Measurements from ENCODE around the gene CINP. TPM values are rescaled to one million over a fixed set of nuclear protein-coding genes. Genes with fewer than 3 reads are reported as not detected.

Gene CINP
- polyA plus RNA-seq (23.1 and 31.6 TPM in 2 replicates), polyA minus RNA-seq (23.9 and 33.2 TPM in 2 replicates)

DNA sequence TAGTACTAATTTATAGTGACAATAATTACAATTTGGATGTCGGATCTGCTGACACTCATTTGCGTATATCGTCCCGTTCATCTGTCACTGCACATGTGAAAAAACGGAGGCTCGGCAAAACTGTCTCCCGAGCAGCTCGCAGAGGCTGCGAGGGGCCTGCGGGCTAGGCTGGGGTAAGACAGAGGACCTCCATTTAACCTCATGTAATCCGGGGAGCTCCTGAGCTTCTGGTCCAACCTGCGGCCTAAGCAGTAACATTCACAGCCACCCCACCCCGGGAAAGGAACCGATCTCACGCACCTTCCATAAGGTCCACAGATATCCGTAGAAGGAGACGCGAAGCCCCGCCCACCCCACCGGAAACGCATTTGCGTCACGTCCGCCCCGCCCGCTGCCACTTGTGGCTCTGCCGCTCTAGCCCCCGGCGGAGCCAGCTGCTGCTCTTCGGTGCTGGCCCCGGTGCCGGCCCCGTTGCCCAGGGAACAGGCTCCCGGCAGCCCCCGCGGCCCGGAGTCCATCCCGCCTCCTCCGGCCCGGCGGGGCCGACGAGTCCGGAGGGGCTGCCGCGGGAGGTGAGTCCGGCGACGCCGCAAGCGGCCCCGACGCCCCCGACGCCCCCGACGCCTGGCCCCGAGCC is at the start of gene CINP, which contains the start of gene TECPR2:
CINP (minus strand) TSS at position 346 of the 637 bp plus-strand sequence; CDS start at position 307, 39 bp downstream.
TECPR2 (plus strand) TSS at position 397 of the 637 bp plus-strand sequence. CDS start 13,781 bp downstream, outside the sequence.
- H3K9me2 ChIP-seq (ENCODE audit: insufficient read depth, low read length): no peaks in the 10 kb centered on the region
- peaks cover 3% of the 10 kb centered on the region for H3K36me3 ChIP-seq (ENCODE audit: insufficient read depth, low read length)
- H3K9me3 ChIP-seq (ENCODE audit: low read length): no peaks in the 10 kb centered on the region
- TF ChIP-seq POLR2AphosphoS5 (IDR thresholded peaks at IDR 0.05): peak; percentile 86
- TF ChIP-seq, protein P1, sequence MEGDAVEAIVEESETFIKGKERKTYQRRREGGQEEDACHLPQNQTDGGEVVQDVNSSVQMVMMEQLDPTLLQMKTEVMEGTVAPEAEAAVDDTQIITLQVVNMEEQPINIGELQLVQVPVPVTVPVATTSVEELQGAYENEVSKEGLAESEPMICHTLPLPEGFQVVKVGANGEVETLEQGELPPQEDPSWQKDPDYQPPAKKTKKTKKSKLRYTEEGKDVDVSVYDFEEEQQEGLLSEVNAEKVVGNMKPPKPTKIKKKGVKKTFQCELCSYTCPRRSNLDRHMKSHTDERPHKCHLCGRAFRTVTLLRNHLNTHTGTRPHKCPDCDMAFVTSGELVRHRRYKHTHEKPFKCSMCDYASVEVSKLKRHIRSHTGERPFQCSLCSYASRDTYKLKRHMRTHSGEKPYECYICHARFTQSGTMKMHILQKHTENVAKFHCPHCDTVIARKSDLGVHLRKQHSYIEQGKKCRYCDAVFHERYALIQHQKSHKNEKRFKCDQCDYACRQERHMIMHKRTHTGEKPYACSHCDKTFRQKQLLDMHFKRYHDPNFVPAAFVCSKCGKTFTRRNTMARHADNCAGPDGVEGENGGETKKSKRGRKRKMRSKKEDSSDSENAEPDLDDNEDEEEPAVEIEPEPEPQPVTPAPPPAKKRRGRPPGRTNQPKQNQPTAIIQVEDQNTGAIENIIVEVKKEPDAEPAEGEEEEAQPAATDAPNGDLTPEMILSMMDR (IDR thresholded peaks at IDR 0.05; ENCODE audit: poor library complexity, severe bottlenecking): no peak
- TF ChIP-seq EP300 (conservative IDR thresholded peaks at IDR 0.05; ENCODE audit: poor library complexity, severe bottlenecking): peak; percentile 32
- TF ChIP-seq MXI1 (conservative IDR thresholded peaks at IDR 0.05; ENCODE audit: poor library complexity, severe bottlenecking): peak; percentile 91
- TF ChIP-seq, protein P2, sequence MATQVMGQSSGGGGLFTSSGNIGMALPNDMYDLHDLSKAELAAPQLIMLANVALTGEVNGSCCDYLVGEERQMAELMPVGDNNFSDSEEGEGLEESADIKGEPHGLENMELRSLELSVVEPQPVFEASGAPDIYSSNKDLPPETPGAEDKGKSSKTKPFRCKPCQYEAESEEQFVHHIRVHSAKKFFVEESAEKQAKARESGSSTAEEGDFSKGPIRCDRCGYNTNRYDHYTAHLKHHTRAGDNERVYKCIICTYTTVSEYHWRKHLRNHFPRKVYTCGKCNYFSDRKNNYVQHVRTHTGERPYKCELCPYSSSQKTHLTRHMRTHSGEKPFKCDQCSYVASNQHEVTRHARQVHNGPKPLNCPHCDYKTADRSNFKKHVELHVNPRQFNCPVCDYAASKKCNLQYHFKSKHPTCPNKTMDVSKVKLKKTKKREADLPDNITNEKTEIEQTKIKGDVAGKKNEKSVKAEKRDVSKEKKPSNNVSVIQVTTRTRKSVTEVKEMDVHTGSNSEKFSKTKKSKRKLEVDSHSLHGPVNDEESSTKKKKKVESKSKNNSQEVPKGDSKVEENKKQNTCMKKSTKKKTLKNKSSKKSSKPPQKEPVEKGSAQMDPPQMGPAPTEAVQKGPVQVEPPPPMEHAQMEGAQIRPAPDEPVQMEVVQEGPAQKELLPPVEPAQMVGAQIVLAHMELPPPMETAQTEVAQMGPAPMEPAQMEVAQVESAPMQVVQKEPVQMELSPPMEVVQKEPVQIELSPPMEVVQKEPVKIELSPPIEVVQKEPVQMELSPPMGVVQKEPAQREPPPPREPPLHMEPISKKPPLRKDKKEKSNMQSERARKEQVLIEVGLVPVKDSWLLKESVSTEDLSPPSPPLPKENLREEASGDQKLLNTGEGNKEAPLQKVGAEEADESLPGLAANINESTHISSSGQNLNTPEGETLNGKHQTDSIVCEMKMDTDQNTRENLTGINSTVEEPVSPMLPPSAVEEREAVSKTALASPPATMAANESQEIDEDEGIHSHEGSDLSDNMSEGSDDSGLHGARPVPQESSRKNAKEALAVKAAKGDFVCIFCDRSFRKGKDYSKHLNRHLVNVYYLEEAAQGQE (IDR thresholded peaks at IDR 0.05; ENCODE audit: borderline replicate concordance): peak; percentile 59
- peak; percentile 61 for TF ChIP-seq TAF1 (IDR thresholded peaks at IDR 0.05; ENCODE audit: low read depth)
- peaks cover 29% of the 10 kb centered on the region for H3K79me2 ChIP-seq (replicated peaks; ENCODE audit: insufficient read depth, low read length)
- peak within 1 kb of the TSS; percentile 89 for H2AFZ ChIP-seq (ENCODE audit: low read depth, low read length)
- peak within 1 kb of the TSS; percentile 78 for H3K4me3 ChIP-seq (ENCODE audit: low read length)
- peak within 1 kb of the TSS; percentile 88 for H3K27ac ChIP-seq (ENCODE audit: low read length)
- H3K27me3 ChIP-seq (ENCODE audit: insufficient read depth, low read depth, low read length): no peaks in the 10 kb centered on the region
- H3K9ac ChIP-seq (ENCODE audit: low read length): peak within 1 kb of the TSS; percentile 86
- no peaks in the 10 kb centered on the region for H3F3A ChIP-seq (ENCODE audit: insufficient read depth, low read length, poor library complexity, severe bottlenecking)
- peak within 1 kb of the TSS; percentile 74 for H3K4me2 ChIP-seq (ENCODE audit: low read length)
- H4K20me1 ChIP-seq (ENCODE audit: insufficient read depth): no peaks in the 10 kb centered on the region

GRCh38 chr14:102408724-102409123 is 46.0 kb upstream of the CINP start:
- TF ChIP-seq, protein P2 (IDR thresholded peaks at IDR 0.05; ENCODE audit: borderline replicate concordance): no peak
- TF ChIP-seq SMC3 (conservative IDR thresholded peaks at IDR 0.05; ENCODE audit: poor library complexity) (no peak), EZH2 (IDR thresholded peaks at IDR 0.05; ENCODE audit: borderline replicate concordance, insufficient read depth, low read length, poor library complexity, severe bottlenecking) (no peak), TAF1 (IDR thresholded peaks at IDR 0.05; ENCODE audit: low read depth) (no peak), POLR2AphosphoS5 (IDR thresholded peaks at IDR 0.05) (no peak), EP300 (conservative IDR thresholded peaks at IDR 0.05; ENCODE audit: poor library complexity, severe bottlenecking) (no peak), RAD21 (conservative IDR thresholded peaks at IDR 0.05) (no peak), MXI1 (conservative IDR thresholded peaks at IDR 0.05; ENCODE audit: poor library complexity, severe bottlenecking) (no peak)
- TF ChIP-seq, protein P1 (IDR thresholded peaks at IDR 0.05; ENCODE audit: poor library complexity, severe bottlenecking): no peak
- Histone ChIP-seq H3K4me2 (ENCODE audit: low read length) (no peak overlapping the region), H3K4me3 (ENCODE audit: low read length) (no peak overlapping the region), H3K79me2 (replicated peaks; ENCODE audit: insufficient read depth, low read length) (no peaks in the 10 kb centered on the region), H3F3A (ENCODE audit: insufficient read depth, low read length, poor library complexity, severe bottlenecking) (no peaks in the 10 kb centered on the region), H3K27ac (ENCODE audit: low read length) (no peak overlapping the region), H3K9me3 (ENCODE audit: low read length) (no peaks in the 10 kb centered on the region), H3K9me2 (ENCODE audit: insufficient read depth, low read length) (no peaks in the 10 kb centered on the region), H3K9ac (ENCODE audit: low read length) (no peak overlapping the region), H4K20me1 (ENCODE audit: insufficient read depth) (no peaks in the 10 kb centered on the region), H3K36me3 (ENCODE audit: insufficient read depth, low read length) (no peaks in the 10 kb centered on the region), H2AFZ (ENCODE audit: low read depth, low read length) (no peak overlapping the region), H3K27me3 (ENCODE audit: insufficient read depth, low read depth, low read length) (no peaks in the 10 kb centered on the region)

All from neural cell (in vitro differentiated cells).